NK-92 treated with Interleukin-12 subunit alpha and Interleukin-12 subunit beta, amount 100 ng/mL, for 24 hours (cell line): ENCODE results near the gene TEX29.

Experiments used
- DNase-seq: peaks from one replicate; lab custom pipeline; 2025; lab: John Stamatoyannopoulos, UW

TEX29 gene

GRCh38 chr13:111370570-111371535, 50.4 kb downstream of the TEX29 start:
- DNase-seq = no peak

DNA sequence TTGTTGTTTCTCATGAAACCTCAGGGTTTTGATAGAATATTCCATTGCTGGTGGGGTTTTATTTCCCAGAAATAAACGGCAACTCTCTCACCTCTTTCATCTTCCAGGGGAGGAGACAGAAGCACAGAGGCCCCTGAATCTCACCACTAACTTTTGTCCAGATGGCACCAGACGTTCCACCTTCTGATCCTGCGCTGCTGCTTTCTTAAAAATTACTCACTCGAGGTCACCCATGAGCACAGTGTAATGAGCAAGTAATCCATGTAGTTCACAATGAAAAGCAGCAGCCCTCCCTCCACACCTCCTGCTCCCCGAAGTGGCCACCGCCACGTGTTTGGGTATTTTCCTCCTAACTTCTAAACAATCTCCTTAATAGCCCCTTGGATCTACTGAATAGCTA, 51.3 kb downstream of the TEX29 start:
- no peak for DNase-seq

- no peak for DNase-seq
These were observed 52.4 kb downstream of the TEX29 start for GRCh38 chr13:111372651-111373425.

- DNase-seq = no peak
These were observed 53.0 kb downstream of the TEX29 start for GRCh38 chr13:111373486-111373885.

GRCh38 chr13:111380431-111380830, 60.0 kb downstream of the TEX29 start:
- no peak for DNase-seq

- no peak for DNase-seq
These were observed 62.0 kb downstream of the TEX29 start for GRCh38 chr13:111382411-111382810.

- no peak for DNase-seq
These were observed 62.4 kb downstream of the TEX29 start for GRCh38 chr13:111382877-111383276.

- DNase-seq = no peak
These were observed 63.4 kb downstream of the TEX29 start for GRCh38 chr13:111383591-111384440.

GRCh38 chr13:111384441-111385182, 64.2 kb downstream of the TEX29 start:
- DNase-seq = no peak

GRCh38 chr13:111385183-111385857, 64.9 kb downstream of the TEX29 start:
- no peak for DNase-seq

GRCh38 chr13:111387026-111387871, 66.8 kb downstream of the TEX29 start:
- no peak for DNase-seq

DNA sequence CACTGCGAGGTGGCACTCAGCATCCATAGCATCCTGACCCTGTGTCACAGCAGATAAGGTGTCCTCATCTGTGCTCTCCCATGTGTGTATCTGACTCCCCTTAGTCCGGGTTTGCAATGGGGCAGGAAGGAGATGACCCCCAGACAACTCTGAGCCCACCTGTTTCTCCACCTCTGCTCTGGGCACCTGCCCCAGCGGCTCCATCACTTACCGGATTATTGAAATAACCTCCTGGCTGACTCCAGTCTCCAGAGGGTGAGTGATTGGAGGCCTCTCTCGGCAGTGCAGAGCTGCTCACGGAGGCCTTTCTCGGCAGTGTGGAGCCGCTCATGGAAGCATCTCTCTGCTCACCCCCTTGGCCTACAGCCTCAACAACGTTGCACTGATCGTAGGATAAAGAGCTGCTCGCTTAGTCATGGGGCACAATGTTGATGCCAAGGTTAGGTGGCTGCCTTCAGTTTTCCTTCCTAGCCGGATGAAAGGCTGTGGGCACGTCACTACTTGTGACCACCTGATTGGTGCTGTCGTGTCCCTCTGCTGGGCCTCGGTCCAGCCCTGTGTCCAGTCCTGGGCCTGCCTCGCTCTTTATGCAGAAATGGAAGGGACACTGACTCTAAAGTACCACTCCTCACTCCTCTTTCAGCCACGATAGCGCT, 67.6 kb downstream of the TEX29 start:
- DNase-seq = no peak

- no peak for DNase-seq
These were observed 68.5 kb downstream of the TEX29 start for GRCh38 chr13:111388851-111389500.

DNA sequence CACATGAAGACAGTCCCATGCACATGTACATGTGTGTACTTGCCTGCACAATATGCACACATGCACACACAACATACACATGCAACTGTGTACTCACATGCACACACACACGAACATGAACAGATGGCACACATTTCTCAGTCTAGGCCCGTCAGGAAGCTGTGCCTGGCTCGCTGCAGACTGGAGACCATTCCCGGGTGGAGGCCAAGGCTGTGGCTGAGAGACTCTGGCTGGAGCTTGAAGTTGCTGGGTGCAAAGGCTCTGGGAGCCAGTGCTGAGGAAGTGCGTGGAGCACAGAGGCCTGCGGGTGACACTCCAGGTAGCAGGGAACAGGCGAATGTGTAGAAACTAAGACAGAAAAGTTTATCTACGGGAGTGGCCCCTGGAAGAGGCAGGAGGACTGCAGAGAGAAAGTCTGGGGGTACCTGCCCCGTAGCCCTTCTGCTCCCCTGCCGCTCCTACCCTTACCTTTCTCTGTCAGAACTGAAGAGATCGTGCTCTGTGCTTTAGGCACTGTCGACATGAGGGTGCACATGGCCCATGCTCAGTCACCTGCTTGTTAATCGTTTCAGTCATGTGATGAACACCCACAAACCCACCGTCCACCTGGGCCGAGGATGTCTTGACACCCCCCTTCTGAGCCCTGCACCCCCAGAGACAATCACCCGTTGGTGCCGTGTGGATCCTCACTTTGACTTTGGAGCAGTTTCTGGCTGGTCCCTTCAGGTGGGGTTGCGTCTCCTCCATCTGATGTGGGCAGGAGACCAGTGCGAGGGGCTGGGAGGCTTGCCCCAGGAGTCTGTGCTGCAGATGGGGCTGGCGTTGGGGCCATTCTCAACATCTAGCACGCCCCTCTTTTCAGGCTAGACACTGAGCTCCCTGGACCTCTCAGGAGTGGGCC, 69.4 kb downstream of the TEX29 start:
- DNase-seq = no peak

- no peak for DNase-seq
These were observed 70.3 kb downstream of the TEX29 start for GRCh38 chr13:111390522-111391270.

DNA sequence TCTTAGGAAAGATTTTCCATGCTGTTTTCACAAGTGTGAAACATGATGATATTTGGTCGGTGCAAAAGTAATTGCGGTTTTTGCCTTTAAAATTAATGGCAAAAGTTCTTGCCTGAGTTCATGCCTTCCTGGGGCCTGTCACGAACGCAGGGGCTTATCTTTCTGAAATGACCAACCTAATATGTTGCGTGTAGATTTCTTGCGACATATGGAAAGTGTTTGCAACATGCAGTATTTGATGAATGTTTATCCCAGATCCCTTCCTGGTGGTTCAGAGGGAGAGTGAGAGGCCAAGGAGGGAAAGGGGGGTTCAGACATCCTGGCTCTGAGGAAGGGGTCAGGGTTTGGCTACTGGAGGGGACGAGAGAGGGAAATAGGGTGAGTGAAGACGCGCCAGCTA, 72.0 kb downstream of the TEX29 start:
- no peak for DNase-seq

DNA sequence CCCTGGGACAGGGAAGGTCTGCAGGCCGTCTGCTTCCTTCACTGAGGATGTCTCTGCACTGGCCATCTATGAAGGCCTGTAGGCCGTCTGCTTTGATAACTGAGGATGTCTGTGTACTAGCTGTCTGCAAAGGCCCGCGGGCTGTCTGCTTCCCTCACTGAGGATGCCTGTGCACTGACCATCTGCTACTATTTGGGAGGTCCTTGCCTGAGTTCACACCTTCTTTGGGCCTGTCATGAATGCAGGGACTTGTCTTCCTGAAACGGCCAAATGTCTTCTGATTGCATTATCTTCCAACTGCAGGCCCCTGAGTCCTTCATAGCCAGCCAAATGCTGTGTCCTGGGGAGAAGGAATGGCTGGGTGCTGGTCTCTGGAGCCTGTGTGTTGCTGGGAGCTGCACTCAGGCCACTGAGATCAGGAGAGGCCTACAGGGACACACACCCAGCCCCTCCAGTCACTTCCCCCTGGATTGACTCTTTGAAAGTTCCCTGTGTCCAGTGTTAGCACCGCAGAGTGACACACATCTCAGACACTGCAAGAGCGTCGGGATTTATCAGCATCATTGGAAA, 72.9 kb downstream of the TEX29 start:
- DNase-seq = no peak
